ENCODE measurements around the gene PSMD3.
A peak's percentile ranks its signal among the peaks of the same experiment; 100 is the strongest.
"Not testable (repeated sequence)": the region's sequence is repeated elsewhere in the genome, so short reads cannot be mapped to it uniquely, and the experiment has no call there.

Gene PSMD3

DNA sequence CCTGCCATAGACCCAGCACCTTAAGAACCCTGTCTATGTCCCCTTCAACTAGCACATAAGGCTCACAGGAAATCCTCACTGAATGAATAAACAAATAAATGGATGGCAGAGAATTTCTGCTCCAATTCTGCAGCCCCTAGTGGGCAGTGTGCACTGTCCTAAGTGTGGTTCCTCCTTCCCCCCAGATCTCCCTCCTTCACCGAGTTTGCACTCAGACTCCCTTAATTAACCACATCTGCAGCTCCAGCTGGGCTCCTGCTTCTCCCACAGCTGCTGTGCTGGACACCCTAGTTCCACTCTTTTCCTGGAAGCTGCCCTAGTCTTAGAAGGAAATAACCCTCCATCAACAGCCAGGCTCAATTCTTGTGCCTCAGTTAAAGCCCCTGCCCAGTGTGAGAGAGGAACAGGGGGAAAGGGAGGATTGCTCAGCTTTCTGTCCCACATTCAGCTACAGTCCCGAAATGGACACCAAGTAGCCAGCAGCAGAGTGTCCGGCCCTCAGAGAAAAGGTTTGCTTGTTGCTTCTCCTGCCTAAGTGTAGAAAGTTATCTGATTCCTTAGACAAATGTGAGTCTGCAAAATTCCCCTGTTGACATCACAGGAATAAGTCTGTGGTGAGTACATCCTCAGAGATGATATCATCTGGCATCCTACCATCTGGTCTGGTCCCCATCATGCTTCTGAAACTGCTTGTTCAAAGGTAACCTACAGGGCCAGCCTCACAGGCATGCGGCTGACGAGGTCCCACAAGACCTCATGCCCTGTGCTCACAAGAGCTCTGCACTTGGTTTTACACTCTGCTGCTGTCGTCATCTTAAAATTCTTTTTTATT, 40.8 kb upstream of the PSMD3 start:
- TF ChIP-seq, protein P1, sequence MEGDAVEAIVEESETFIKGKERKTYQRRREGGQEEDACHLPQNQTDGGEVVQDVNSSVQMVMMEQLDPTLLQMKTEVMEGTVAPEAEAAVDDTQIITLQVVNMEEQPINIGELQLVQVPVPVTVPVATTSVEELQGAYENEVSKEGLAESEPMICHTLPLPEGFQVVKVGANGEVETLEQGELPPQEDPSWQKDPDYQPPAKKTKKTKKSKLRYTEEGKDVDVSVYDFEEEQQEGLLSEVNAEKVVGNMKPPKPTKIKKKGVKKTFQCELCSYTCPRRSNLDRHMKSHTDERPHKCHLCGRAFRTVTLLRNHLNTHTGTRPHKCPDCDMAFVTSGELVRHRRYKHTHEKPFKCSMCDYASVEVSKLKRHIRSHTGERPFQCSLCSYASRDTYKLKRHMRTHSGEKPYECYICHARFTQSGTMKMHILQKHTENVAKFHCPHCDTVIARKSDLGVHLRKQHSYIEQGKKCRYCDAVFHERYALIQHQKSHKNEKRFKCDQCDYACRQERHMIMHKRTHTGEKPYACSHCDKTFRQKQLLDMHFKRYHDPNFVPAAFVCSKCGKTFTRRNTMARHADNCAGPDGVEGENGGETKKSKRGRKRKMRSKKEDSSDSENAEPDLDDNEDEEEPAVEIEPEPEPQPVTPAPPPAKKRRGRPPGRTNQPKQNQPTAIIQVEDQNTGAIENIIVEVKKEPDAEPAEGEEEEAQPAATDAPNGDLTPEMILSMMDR (IDR thresholded peaks at IDR 0.05; ENCODE audit: low read depth, low read length): peak; percentile 62
- peak overlapping the region; percentile 22; the same call in 1 of the 2 replicates for H3K4me3 ChIP-seq (ENCODE audit: low read depth, low read length)

DNA sequence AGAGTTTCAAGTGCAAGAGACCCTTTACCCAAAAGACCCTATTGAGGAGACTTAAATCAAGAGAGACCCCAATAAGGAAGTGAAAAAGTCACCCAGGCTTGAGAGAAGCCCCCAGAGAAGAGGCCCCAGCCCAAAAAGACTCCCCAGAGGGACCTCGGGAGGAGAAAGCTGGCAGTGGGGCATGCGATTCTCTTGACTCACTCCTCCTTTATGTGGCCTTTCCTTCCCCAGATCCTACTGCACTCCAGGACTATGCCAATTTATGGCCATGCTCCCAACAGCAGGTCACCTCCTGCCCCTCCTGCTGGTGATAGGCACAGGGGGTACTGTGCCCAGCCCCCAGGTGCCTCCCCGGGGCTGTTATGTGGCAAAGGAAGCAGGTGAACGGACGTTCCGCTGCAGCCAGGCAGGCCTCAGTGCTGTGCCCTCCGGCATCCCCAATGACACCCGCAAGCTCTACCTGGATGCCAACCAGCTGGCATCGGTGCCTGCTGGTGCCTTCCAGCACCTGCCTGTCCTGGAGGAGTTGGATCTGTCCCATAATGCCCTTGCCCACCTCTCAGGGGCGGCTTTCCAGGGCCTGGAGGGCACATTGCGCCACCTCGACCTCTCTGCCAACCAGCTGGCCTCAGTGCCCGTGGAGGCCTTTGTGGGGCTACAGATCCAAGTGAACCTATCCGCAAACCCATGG, 36.8 kb upstream of the PSMD3 start:
- TF ChIP-seq, protein P1 (IDR thresholded peaks at IDR 0.05; ENCODE audit: low read depth, low read length): no peak
- H3K4me3 ChIP-seq (ENCODE audit: low read depth, low read length): no peak overlapping the region

DNA sequence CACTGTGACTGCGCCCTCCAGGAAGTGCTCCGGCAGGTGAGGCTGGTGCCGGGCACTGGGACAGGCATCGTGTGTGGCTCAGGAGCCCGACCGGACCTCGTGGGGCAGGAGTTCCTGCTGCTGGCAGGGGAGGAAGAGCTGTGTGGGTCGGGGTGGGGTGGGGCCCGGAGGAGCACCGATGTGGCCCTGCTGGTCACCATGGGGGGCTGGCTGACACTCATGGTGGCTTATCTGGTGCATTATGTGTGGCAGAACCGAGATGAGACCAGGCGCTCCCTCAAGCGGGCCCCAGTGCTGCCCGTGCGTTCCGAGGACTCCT, 36.3 kb upstream of the PSMD3 start:
- TF ChIP-seq, protein P1 (IDR thresholded peaks at IDR 0.05; ENCODE audit: low read depth, low read length): no peak
- no peak overlapping the region for H3K4me3 ChIP-seq (ENCODE audit: low read depth, low read length)

DNA sequence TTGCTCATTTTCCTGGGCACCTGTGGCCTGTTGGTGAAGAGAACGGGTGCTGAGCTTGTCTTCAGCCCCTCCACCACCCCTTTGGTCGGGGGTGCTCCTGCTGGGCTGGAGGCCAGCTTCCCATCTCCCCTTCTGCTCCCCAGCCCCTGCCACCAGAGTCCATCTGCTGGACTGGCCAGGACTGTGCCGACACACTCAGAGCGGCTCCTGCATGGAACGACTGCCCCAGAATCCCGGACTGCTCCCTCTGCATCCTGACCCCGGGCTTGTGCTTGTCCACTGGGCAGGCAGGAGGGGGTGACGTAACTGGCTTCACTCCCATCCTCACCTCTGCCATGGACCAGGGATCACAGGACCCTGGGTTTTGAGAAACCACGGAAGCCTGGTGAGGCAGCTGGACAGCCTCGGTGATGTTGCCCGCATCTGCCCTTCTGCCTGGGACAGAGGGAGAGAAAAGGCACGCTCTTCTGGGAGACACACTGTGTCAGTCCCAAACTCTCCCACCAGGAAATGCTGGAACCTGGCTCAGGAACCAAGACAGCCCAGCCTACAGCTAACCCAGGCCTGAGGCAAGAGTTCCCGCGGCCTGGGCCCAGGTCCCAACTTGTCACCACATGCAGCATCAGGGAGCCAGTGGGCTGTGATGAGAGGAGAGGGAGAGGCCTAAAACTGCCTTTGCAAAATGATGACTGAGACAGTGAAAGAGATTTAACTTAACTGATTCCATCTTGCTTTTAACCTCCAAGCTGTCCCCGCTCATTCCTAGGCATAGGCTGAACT, 33.9 kb upstream of the PSMD3 start:
- H3K4me3 ChIP-seq (ENCODE audit: low read depth, low read length): no peak overlapping the region
- TF ChIP-seq, protein P1 (IDR thresholded peaks at IDR 0.05; ENCODE audit: low read depth, low read length): no peak

DNA sequence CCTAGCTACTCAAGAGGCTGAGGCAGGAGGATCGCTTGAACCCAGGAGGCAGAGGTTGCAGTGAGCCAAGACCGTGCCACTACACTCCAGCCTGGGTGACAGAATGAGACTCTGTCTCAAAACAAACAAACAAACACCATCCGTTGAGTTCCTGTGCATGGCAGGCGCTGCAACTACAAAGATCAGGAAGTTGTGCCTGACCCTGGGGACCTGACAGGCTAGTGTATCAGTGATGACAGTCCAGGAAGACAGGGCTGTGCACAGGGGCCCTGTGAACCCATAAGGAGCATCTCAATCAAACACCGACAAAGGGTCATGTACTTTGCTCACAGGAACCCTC, 32.1 kb upstream of the PSMD3 start:
- H3K4me3 ChIP-seq (ENCODE audit: low read depth, low read length): not testable (repeated sequence)

DNA sequence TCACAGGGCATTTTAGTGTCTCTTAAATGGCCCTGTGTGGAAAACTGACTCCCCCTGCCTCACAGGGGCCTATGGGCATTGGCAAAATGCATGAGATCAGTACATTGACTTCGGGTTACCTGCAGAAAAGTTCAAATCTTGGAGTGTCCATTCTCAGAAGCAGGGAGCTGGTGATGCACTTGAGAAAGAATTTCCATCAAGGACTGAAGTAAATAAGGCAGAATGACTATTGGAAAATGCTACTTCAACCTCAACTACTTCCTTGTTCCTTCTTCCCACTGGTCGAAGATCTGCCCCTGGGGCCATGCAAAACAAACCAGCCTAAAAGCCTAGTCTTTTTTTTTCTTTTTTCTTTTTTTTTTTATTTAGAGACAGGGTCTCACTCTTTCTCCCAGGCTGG, 31.6 kb upstream of the PSMD3 start:
- H3K4me3 ChIP-seq (ENCODE audit: low read depth, low read length): no peak overlapping the region
- TF ChIP-seq, protein P1 (IDR thresholded peaks at IDR 0.05; ENCODE audit: low read depth, low read length): no peak

DNA sequence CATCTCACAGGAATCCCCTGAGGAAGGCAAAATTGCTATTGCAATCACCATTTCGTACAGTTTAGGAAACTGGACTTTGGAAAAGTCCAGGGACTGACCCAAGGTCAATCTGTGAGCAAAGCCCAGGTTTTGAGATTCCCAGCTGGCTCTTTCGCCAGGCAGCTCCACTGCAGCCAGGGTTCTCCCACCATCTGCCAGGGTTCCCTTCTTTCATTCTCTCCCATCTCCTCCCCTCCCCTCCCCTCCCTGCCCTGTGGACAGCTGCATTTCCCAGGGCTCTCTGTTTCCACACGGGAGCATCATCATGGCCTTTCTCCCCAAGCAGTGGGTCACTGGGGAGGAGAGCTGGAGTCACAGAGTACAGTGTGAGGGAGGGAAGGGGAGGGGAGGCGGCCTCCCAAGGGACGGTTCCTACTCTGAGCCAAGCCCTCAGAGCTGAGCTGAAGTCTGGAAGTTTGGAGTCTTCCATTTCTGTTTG, 29.7 kb upstream of the PSMD3 start:
- no peak overlapping the region for H3K4me3 ChIP-seq (ENCODE audit: low read depth, low read length)
- TF ChIP-seq, protein P1 (IDR thresholded peaks at IDR 0.05; ENCODE audit: low read depth, low read length): no peak
